ENCODE measurements around the gene RPP40.

DNA sequence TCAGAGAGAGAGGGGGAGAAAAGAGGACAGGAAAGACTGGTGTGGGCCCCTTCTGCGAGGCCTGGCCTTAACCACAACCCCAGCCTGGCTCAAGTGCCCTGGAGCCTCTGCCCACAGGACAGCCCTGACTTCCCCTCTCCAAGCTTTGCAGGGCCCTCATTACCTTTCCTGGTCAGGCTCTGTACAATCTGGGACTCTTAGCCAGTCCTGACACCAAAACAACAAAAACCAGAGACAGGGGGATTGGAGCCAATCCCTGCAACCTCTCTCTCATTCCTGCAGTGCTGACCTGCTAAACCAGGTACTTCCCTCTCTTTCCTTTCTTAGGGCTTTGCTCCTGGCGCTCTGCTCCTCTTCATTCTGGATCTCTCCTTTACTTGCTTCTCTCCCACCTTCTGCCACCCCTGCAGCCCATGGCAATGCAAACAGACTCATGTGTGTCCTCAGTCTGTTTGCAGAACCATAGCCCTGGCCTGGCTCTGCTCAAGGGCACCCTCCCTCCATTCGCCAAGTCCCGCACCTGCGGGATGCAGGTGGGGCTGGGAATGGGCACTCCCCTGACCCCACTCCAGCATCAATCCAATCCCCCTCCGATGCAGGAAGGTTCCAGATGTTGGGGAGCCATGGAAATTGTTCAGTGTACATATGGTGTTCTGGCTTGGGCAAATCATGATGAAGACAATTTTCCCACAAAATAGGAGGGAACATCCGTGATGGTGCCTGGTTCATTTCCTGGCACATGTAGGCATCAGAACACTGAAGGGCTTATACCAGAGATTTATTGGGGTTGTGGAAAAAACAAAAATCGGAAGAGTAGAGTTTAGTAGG is 38.1 kb downstream of the RPP40 start:
- TF ChIP-seq, protein P1, sequence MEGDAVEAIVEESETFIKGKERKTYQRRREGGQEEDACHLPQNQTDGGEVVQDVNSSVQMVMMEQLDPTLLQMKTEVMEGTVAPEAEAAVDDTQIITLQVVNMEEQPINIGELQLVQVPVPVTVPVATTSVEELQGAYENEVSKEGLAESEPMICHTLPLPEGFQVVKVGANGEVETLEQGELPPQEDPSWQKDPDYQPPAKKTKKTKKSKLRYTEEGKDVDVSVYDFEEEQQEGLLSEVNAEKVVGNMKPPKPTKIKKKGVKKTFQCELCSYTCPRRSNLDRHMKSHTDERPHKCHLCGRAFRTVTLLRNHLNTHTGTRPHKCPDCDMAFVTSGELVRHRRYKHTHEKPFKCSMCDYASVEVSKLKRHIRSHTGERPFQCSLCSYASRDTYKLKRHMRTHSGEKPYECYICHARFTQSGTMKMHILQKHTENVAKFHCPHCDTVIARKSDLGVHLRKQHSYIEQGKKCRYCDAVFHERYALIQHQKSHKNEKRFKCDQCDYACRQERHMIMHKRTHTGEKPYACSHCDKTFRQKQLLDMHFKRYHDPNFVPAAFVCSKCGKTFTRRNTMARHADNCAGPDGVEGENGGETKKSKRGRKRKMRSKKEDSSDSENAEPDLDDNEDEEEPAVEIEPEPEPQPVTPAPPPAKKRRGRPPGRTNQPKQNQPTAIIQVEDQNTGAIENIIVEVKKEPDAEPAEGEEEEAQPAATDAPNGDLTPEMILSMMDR (conservative IDR thresholded peaks at IDR 0.05; ENCODE audit: low read length): no peak
- TF ChIP-seq EZH2phosphoT487 (IDR thresholded peaks at IDR 0.05; ENCODE audit: borderline replicate concordance, low read depth, low read length): no peak

Measured in OCI-LY7 (cell line).